Effector CD8-positive, alpha-beta T cell (primary cell): ENCODE measurements around the gene MTFR1L.
"Not testable (repeated sequence)": the region's sequence is repeated elsewhere in the genome, so short reads cannot be mapped to it uniquely, and the experiment has no call there.

Source experiments
- DNase-seq: peaks from one replicate; lab custom pipeline; 2025; lab: John Stamatoyannopoulos, UW

The MTFR1L gene

GRCh38 chr1:25825605-25826004, 5.9 kb downstream of the MTFR1L start:
- no peak for DNase-seq

DNA sequence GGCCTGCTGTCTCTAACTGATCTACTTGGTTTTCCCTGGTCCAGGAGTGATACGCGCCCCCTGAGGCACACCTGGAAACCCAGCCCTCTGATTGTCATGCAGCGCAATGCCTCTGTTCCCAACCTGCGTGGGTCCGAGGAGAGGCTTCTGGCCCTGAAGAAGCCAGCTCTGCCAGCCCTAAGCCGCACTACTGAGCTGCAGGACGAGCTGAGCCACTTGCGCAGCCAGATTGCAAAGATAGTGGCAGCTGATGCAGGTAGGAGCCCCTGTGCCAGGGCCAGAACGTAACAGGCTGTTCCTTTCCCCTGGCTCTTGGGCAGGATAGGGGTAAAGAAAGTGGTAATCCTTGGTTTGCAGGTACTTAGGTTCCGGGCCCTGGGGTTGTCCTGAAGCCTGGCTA, 6.8 kb downstream of the MTFR1L start:
- no peak for DNase-seq

GRCh38 chr1:25828491-25828890, 8.7 kb downstream of the MTFR1L start:
- no peak for DNase-seq

DNA sequence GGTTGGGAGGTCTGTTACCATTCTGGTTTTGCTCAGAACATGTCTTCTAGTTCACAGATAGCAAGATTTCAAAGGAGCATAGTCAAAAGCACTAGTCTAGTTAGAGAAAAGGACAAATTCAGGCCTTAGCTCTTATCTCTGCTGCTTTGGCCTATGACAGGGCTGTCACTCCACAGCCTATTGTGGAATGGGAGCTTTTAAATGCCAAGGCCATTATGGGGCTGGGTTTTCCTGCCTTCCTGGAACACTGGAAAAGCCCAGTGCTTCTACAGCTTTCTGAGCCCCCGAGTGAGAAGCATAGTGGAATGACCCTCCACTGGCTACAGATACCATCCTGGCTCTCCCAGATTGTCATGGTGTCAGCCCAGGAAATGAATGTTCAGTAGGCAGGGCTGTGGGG, 9.3 kb downstream of the MTFR1L start:
- DNase-seq = no peak

- no peak for DNase-seq
These were observed 11.9 kb downstream of the MTFR1L start for GRCh38 chr1:25831569-25832196.

DNA sequence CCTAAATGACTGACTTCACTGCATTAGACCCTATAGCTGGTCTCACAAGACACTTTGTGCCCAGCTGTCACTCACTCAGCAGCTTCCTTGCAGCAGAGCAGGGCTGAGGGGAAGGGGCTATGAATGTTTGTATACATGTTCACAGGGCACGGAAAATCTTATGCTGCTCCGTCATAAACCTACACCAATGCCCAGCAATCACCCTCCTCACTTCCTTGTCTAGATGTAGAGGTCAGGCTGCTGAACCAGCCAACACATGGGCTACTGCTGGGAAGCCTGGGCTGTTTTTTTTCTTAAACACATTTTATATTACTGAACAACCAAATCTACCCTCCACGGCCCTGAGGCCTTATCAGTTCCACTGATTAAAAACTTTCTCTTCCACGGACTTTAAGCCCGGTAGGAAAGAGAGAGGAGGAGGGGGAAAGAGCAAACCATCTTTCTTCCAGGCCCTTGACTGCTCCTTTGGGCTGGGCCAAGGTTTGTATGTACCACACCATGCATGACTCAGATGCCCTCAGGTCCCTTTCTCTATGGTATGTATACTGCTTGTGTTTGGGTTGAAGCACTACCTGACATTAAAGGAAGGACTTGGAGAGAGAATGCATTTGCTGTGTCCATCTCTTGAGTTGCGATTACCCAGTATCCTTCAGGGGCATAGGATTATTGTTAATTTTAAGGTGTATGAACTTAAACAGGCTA, 12.7 kb downstream of the MTFR1L start:
- DNase-seq = no peak

DNA sequence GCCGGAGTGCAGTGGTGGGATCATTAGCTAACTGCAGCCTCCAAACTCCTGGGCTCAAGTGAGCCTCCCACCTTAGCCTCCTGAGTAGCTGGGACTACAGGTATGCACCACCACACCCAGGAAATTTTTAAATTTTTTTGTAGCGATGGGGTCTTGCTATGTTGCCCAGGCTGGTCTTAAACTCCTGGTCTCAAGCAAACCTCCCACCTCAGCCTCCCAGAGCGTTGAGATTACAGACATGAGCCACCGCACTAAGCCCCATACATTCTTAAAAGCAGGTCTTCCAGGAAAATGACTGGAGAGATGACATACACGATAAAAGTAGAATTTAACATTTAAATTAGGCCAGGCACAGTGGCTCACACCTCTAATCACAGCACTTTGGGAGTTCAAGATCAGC, 13.4 kb downstream of the MTFR1L start:
- no peak for DNase-seq

DNA sequence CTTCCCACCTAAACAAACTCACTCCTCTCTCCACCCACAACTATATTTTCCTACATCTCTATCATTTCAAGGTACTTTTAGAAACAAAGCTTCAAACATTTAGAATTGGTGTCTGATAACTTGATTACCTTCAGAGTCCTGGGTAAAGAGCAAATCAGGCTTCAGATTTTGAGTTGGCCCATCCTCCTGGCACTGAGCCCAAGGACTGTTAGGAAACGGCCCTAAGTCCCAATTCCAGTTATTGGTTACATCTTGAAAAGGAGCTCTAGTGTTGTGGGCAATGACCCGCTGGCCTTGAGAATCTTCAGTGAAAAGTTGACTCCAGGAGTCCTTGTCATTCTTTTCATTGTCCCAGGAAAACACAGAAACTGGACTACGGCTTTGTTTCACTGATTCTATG, 15.1 kb downstream of the MTFR1L start:
- DNase-seq = no peak

DNA sequence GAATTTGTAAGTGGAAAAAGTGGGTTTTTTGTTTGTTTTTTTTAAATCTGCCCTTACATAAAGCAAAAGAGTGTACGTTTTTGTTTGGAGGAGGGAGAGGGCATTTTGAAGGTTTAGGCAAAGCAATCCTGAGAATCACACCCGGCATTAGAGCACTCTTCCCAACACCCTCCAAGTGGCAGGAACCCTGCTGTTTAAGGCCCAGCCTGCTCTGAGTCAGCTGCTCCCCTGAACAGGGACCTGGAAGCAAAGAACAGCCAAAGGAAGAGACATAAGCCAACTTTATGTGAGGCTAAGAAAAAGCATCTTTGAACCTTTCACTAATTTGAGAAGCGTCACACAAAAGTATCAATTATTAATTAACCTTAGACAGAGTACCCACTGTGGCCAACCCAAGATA, 16.9 kb downstream of the MTFR1L start:
- no peak for DNase-seq

DNA sequence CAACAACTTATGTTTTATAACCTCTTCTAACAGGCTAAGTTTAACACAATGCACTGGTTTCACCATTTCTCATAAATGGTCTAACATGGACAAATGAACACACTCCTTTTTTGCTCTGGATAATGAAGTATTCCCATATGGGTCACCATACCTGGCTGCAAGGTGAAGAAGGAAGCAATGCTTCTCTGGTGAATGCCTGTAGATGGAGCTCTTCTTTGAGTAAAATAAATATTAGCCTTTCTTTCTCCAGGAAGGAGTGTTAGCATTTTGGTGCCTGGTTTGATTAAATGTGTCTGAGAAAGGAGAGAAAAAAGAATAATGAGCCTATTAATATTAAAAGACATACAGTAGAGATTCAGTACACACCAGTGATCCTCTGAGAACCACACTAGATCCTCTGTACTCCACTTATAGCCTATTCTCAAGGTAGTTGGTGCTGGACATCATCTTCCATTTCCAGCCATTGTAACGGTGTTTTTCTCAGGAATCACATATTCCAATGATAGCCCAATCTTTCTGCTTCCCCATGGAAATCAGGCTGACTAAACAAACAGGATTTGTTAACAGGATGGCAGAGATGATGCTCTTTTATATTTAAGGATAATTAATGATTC, 17.6 kb downstream of the MTFR1L start:
- DNase-seq = no peak

GRCh38 chr1:25839808-25840207, 20.1 kb downstream of the MTFR1L start:
- not testable (repeated sequence) for DNase-seq

DNA sequence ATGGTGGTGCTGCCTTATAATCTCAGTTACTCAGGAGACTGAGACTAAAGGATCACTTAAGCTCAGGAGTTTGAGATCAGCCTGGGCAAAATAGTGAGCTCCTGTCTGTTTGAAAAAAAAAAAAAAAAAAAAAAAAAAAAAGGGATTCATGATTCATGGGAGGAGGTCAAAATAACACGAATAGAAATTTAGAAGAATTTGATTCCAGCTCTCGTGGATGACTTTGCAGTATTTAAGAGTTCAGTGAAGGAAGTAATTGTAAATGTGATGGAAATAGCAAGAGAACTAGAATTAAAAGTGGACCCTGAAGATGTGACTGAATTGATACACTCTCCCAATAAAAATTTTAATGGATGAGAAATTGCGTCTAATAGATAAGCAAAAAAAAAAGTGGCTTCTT, 23.7 kb downstream of the MTFR1L start:
- no peak for DNase-seq

- DNase-seq = no peak
These were observed 25.0 kb downstream of the MTFR1L start for GRCh38 chr1:25844536-25845337.

GRCh38 chr1:25845664-25846063, 25.9 kb downstream of the MTFR1L start:
- no peak for DNase-seq

- no peak for DNase-seq
These were observed 28.2 kb downstream of the MTFR1L start for GRCh38 chr1:25847929-25848328.

GRCh38 chr1:25848531-25848930, 28.8 kb downstream of the MTFR1L start:
- DNase-seq = no peak

DNA sequence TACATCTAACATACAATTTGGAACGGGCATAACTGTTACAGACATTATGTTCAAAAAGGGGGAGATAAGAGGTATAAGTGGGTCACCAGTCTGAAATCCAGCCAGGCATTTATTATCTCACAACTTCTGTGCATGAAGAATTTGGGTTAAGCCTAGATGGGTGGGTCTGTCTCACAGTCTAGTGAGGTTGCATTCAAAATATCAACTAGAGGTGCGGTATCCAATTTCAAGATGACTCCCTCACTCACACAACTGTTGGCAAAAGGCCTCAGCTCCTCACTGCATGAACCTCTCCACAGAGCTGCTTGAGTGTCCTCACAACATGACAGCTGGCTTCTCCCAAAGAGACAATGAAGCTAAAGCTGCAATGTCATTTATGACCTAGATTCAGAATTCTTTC, 34.8 kb downstream of the MTFR1L start:
- DNase-seq = no peak

- no peak for DNase-seq
These were observed 37.1 kb downstream of the MTFR1L start for GRCh38 chr1:25856856-25857255.

GRCh38 chr1:25858494-25858893, 38.7 kb downstream of the MTFR1L start:
- DNase-seq = no peak

GRCh38 chr1:25858906-25859789, 39.4 kb downstream of the MTFR1L start, which contains the start of gene AUNIP:
AUNIP (minus strand) TSS chr1:25859457; CDS start chr1:25859357, 100 bp downstream.
- peak; percentile 87 for DNase-seq
